OCI-LY1 (cell line): ENCODE measurements around the gene NEURL2.

Experiments
- H2AFZ ChIP-seq: fragments of 200-600 bp; sonication (generic), shearing (Covaris generic); 2 replicates; pipeline ENCODE4 v1.6.0; 2014; ENCODE audit warnings: antibody characterized with exemption, mild to moderate bottlenecking, low read length
- H3F3A ChIP-seq: fragments of 200-600 bp; sonication (generic), shearing (Covaris generic); 2 replicates; pipeline ENCODE4 v1.6.0; 2014; ENCODE audit warnings: mild to moderate bottlenecking, antibody characterized with exemption, low read length, moderate library complexity; ENCODE audit not compliant: insufficient read depth
- H3K27ac ChIP-seq: fragments of 200-600 bp; sonication (generic); 2 replicates; pipeline ENCODE4 v1.5.1; 2014; ENCODE audit warnings: low read length, mixed run types, mild to moderate bottlenecking, low read depth; ENCODE audit not compliant: poor library complexity, severe bottlenecking
- H3K27me3 ChIP-seq: fragments of 200-600 bp; sonication (generic); 2 replicates; pipeline ENCODE4 v1.6.0; 2014; ENCODE audit warnings: antibody characterized with exemption, mild to moderate bottlenecking, low read length, moderate library complexity; ENCODE audit not compliant: insufficient read depth
- H3K36me3 ChIP-seq: fragments of 200-600 bp; sonication (generic); 2 replicates; pipeline ENCODE4 v1.6.1; 2014; ENCODE audit warnings: mild to moderate bottlenecking, antibody characterized with exemption, low read length, moderate library complexity, mixed read lengths; ENCODE audit not compliant: insufficient read depth
- H3K4me1 ChIP-seq: fragments of 200-600 bp; sonication (generic); 2 replicates; pipeline ENCODE4 v1.5.1; 2014; ENCODE audit warnings: mild to moderate bottlenecking, low read length, moderate library complexity; ENCODE audit not compliant: insufficient read depth, severe bottlenecking
- H3K4me2 ChIP-seq: fragments of 200-600 bp; sonication (generic), shearing (Covaris generic); 2 replicates; pipeline ENCODE4 v1.6.1; 2014; ENCODE audit warnings: low read length
- H3K4me3 ChIP-seq: fragments of 200-600 bp; sonication (generic); 2 replicates; pipeline ENCODE4 v1.5.1; 2014; ENCODE audit warnings: low read length, low read depth, mild to moderate bottlenecking, mixed read lengths; ENCODE audit not compliant: poor library complexity, severe bottlenecking
- H3K79me2 ChIP-seq: fragments of 200-600 bp; shearing (Covaris generic); 2 replicates; pipeline ENCODE4 v1.6.1; 2016; ENCODE audit warnings: mixed run types, low read length, mixed read lengths; ENCODE audit not compliant: insufficient read depth
- H3K9ac ChIP-seq: fragments of 200-600 bp; sonication (generic), shearing (Covaris generic); 2 replicates; pipeline ENCODE4 v1.6.1; 2014; ENCODE audit warnings: mild to moderate bottlenecking, low read length, mixed read lengths
- H3K9me2 ChIP-seq: fragments of 200-600 bp; sonication (generic), shearing (Covaris generic); 2 replicates; pipeline ENCODE4 v1.6.1; 2014; ENCODE audit warnings: low read depth, mild to moderate bottlenecking, low read length, mixed read lengths
- H3K9me3 ChIP-seq: fragments of 200-600 bp; shearing (Covaris generic); 2 replicates; pipeline ENCODE4 v1.6.1; 2014; ENCODE audit warnings: low read length, mixed read lengths
- H4K20me1 ChIP-seq: fragments of 200-600 bp; sonication (generic), shearing (Covaris generic); 2 replicates; pipeline ENCODE4 v1.6.0; 2016; ENCODE audit warnings: mild to moderate bottlenecking, low read length; ENCODE audit not compliant: insufficient read depth
- CTCF ChIP-seq: fragments of 200-600 bp; sonication (generic), shearing (Covaris generic); IDR thresholded peaks from 2 replicates; pipeline ENCODE4 v1.5.1; 2017; ENCODE audit warnings: mild to moderate bottlenecking, antibody characterized with exemption, low read length, moderate library complexity, mixed read lengths
- EZH2 ChIP-seq: fragments of 200-600 bp; sonication (generic), shearing (Covaris generic); IDR thresholded peaks from 2 replicates; pipeline ENCODE4 v1.8.0; 2017; ENCODE audit warnings: borderline replicate concordance, mixed run types, mild to moderate bottlenecking, antibody characterized with exemption, low read length, moderate library complexity, mixed read lengths

NEURL2 gene

GRCh38 chr20:45890985-45891983 lies at the start of gene NEURL2, which contains the start of gene CTSA:
TSS of gene NEURL2 (minus strand) at chr20:45891208. CDS start at chr20:45890991, 217 bp downstream.
TSS of gene CTSA (plus strand) at chr20:45891335. CDS start at chr20:45891569, 234 bp downstream.
- no peaks in the 10 kb centered on the region for H3K9me3 ChIP-seq
- no peaks in the 10 kb centered on the region for H3K27me3 ChIP-seq
- H4K20me1 ChIP-seq: no peaks in the 10 kb centered on the region
- peak within 1 kb of the TSS; percentile 75 for H3K4me3 ChIP-seq
- H3K4me1 ChIP-seq: peaks cover 30% of the 10 kb centered on the region
- no peaks in the 10 kb centered on the region for H3K9me2 ChIP-seq
- peak within 1 kb of the TSS; percentile 93 for H3K4me2 ChIP-seq
- peak within 1 kb of the TSS; percentile 24 for H3K27ac ChIP-seq
- H3K79me2 ChIP-seq: no peaks in the 10 kb centered on the region
- H3K9ac ChIP-seq: peak within 1 kb of the TSS; percentile 70
- no peak within 1 kb of the TSS for H2AFZ ChIP-seq
- TF ChIP-seq EZH2 (no peak), CTCF (no peak)
- peaks cover 21% of the 10 kb centered on the region; the same call in 1 of the 2 replicates for H3K36me3 ChIP-seq
- no peaks in the 10 kb centered on the region; the same call in 1 of the 2 replicates for H3F3A ChIP-seq

- Histone ChIP-seq H3F3A (no peaks in the 10 kb centered on the region), H3K79me2 (peaks cover 5% of the 10 kb centered on the region), H3K9me3 (no peaks in the 10 kb centered on the region), H4K20me1 (no peaks in the 10 kb centered on the region), H3K4me3 (no peak overlapping the region), H3K9me2 (no peaks in the 10 kb centered on the region), H2AFZ (no peak overlapping the region), H3K4me2 (no peak overlapping the region), H3K4me1 (peaks cover 5% of the 10 kb centered on the region), H3K36me3 (peaks cover 72% of the 10 kb centered on the region), H3K27me3 (no peaks in the 10 kb centered on the region), H3K9ac (no peak overlapping the region), H3K27ac (no peak overlapping the region)
- no peak for TF ChIP-seq EZH2
- TF ChIP-seq CTCF: no peak
Measured at GRCh38 chr20:45940469-45940868, 49.5 kb upstream of the NEURL2 start.

- Histone ChIP-seq H3K36me3 (peaks cover 67% of the 10 kb centered on the region), H3K9me2 (no peaks in the 10 kb centered on the region), H3K4me2 (no peak overlapping the region), H3K9ac (no peak overlapping the region), H2AFZ (no peak overlapping the region), H4K20me1 (no peaks in the 10 kb centered on the region), H3K4me3 (no peak overlapping the region), H3K27ac (no peak overlapping the region), H3K4me1 (peaks cover 5% of the 10 kb centered on the region), H3K27me3 (no peaks in the 10 kb centered on the region), H3K79me2 (peaks cover 7% of the 10 kb centered on the region), H3K9me3 (no peaks in the 10 kb centered on the region), H3F3A (no peaks in the 10 kb centered on the region)
- TF ChIP-seq CTCF (no peak), EZH2 (no peak)
Measured at GRCh38 chr20:45940053-45940452, 49.0 kb upstream of the NEURL2 start.
